ENCODE measurements around the gene PSMB10.
A peak's percentile ranks its signal among the peaks of the same experiment; 100 is the strongest.

The PSMB10 gene

DNA sequence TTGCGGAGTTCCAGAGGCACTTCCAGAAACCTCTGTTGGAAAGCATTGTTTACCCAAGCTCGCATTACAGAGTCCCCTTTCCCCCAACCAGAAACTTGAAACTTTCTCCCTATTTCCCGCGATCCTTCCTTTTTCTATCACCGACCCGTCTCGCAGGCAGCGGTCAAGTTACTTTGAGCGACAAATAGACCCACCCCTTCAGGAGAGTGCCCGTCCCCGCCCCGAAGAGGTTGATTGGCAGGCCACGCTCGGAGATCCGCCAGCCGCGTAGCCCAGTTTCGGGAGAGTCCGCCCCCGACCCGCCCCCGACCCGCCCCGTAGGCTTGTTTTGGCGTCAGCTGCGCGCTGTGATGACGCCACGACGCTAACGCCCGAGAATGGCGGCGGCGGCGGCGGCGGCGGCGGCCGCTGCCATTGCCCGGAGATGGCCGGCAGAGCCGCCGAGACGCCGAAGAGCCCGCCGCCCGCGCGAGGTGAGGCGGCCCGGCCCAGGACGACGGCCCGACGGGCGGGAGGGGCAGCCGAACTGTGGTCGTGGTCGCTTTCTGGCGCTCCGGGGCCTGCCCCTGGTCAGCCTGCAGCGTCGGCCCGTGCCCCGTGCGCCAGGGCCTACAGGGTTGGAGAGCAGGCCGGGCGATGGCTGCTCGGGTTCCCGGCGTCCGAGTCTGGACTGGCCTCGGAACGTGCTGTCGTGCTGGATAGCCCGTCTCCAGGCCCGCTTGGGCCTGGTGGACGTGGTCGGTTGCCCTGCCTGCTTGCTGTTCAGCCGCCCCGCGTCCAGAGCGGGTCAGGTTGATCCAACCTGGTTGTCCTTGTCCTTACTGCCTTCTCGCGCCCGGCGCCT is 43.5 kb downstream of the PSMB10 start, which contains the start of gene PSKH1 (continued):
- TF ChIP-seq, protein P1, sequence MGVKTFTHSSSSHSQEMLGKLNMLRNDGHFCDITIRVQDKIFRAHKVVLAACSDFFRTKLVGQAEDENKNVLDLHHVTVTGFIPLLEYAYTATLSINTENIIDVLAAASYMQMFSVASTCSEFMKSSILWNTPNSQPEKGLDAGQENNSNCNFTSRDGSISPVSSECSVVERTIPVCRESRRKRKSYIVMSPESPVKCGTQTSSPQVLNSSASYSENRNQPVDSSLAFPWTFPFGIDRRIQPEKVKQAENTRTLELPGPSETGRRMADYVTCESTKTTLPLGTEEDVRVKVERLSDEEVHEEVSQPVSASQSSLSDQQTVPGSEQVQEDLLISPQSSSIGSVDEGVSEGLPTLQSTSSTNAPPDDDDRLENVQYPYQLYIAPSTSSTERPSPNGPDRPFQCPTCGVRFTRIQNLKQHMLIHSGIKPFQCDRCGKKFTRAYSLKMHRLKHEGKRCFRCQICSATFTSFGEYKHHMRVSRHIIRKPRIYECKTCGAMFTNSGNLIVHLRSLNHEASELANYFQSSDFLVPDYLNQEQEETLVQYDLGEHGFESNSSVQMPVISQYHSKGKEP (tag by site-specific recombination; IDR thresholded peaks at IDR 0.05) = 0 out of 2 replicates have a peak, but pooled peaks have one; percentile 32
- TF ChIP-seq ZNF776 (tag by site-specific recombination; IDR thresholded peaks at IDR 0.05; ENCODE audit: borderline replicate concordance) = no peak
- TF ChIP-seq ZNF747 (tag by site-specific recombination; IDR thresholded peaks at IDR 0.05) = no peak
- no peak for TF ChIP-seq ZNF670 (tag by site-specific recombination; IDR thresholded peaks at IDR 0.05; ENCODE audit: low read depth)
- no peak for TF ChIP-seq ZNF184 (tag by site-specific recombination; IDR thresholded peaks at IDR 0.05)
- TF ChIP-seq, protein P2, sequence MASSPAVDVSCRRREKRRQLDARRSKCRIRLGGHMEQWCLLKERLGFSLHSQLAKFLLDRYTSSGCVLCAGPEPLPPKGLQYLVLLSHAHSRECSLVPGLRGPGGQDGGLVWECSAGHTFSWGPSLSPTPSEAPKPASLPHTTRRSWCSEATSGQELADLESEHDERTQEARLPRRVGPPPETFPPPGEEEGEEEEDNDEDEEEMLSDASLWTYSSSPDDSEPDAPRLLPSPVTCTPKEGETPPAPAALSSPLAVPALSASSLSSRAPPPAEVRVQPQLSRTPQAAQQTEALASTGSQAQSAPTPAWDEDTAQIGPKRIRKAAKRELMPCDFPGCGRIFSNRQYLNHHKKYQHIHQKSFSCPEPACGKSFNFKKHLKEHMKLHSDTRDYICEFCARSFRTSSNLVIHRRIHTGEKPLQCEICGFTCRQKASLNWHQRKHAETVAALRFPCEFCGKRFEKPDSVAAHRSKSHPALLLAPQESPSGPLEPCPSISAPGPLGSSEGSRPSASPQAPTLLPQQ (tag by site-specific recombination; IDR thresholded peaks at IDR 0.05) = no peak
- no peak for TF ChIP-seq ZNF350 (tag by site-specific recombination; IDR thresholded peaks at IDR 0.05)
- TF ChIP-seq, protein P3, sequence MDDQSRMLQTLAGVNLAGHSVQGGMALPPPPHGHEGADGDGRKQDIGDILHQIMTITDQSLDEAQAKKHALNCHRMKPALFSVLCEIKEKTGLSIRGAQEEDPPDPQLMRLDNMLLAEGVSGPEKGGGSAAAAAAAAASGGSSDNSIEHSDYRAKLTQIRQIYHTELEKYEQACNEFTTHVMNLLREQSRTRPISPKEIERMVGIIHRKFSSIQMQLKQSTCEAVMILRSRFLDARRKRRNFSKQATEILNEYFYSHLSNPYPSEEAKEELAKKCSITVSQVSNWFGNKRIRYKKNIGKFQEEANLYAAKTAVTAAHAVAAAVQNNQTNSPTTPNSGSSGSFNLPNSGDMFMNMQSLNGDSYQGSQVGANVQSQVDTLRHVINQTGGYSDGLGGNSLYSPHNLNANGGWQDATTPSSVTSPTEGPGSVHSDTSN (CRISPR knock-in tag; IDR thresholded peaks at IDR 0.05) = peak; percentile 78; the same call in 1 of the 2 replicates
- no peak for TF ChIP-seq ZNF2 (tag by site-specific recombination; IDR thresholded peaks at IDR 0.05)
- no peak for TF ChIP-seq ZNF658 (tag by site-specific recombination; IDR thresholded peaks at IDR 0.05)
- TF ChIP-seq FEZF1 (tag by site-specific recombination; IDR thresholded peaks at IDR 0.05) = no peak
- TF ChIP-seq ZNF391 (tag by site-specific recombination; IDR thresholded peaks at IDR 0.05; ENCODE audit: borderline replicate concordance, low read depth) = no peak
- no peak for TF ChIP-seq ZNF132 (tag by site-specific recombination; IDR thresholded peaks at IDR 0.05; ENCODE audit: borderline replicate concordance)
- TF ChIP-seq ZNF138 (tag by site-specific recombination; IDR thresholded peaks at IDR 0.05; ENCODE audit: borderline replicate concordance) = no peak
- TF ChIP-seq ZNF19 (tag by site-specific recombination; IDR thresholded peaks at IDR 0.05; ENCODE audit: low read depth) = no peak
- TF ChIP-seq ZBTB48 (tag by site-specific recombination; IDR thresholded peaks at IDR 0.05) = no peak
- TF ChIP-seq, protein P4, sequence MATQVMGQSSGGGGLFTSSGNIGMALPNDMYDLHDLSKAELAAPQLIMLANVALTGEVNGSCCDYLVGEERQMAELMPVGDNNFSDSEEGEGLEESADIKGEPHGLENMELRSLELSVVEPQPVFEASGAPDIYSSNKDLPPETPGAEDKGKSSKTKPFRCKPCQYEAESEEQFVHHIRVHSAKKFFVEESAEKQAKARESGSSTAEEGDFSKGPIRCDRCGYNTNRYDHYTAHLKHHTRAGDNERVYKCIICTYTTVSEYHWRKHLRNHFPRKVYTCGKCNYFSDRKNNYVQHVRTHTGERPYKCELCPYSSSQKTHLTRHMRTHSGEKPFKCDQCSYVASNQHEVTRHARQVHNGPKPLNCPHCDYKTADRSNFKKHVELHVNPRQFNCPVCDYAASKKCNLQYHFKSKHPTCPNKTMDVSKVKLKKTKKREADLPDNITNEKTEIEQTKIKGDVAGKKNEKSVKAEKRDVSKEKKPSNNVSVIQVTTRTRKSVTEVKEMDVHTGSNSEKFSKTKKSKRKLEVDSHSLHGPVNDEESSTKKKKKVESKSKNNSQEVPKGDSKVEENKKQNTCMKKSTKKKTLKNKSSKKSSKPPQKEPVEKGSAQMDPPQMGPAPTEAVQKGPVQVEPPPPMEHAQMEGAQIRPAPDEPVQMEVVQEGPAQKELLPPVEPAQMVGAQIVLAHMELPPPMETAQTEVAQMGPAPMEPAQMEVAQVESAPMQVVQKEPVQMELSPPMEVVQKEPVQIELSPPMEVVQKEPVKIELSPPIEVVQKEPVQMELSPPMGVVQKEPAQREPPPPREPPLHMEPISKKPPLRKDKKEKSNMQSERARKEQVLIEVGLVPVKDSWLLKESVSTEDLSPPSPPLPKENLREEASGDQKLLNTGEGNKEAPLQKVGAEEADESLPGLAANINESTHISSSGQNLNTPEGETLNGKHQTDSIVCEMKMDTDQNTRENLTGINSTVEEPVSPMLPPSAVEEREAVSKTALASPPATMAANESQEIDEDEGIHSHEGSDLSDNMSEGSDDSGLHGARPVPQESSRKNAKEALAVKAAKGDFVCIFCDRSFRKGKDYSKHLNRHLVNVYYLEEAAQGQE (tag by site-specific recombination; IDR thresholded peaks at IDR 0.05) = peak; percentile 39
- peak; percentile 95 for TF ChIP-seq SP2 (tag by site-specific recombination; IDR thresholded peaks at IDR 0.05)
- TF ChIP-seq ZNF239 (tag by site-specific recombination; IDR thresholded peaks at IDR 0.05) = no peak
- TF ChIP-seq, protein P5, sequence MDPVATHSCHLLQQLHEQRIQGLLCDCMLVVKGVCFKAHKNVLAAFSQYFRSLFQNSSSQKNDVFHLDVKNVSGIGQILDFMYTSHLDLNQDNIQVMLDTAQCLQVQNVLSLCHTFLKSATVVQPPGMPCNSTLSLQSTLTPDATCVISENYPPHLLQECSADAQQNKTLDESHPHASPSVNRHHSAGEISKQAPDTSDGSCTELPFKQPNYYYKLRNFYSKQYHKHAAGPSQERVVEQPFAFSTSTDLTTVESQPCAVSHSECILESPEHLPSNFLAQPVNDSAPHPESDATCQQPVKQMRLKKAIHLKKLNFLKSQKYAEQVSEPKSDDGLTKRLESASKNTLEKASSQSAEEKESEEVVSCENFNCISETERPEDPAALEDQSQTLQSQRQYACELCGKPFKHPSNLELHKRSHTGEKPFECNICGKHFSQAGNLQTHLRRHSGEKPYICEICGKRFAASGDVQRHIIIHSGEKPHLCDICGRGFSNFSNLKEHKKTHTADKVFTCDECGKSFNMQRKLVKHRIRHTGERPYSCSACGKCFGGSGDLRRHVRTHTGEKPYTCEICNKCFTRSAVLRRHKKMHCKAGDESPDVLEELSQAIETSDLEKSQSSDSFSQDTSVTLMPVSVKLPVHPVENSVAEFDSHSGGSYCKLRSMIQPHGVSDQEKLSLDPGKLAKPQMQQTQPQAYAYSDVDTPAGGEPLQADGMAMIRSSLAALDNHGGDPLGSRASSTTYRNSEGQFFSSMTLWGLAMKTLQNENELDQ (tag by site-specific recombination; IDR thresholded peaks at IDR 0.05; ENCODE audit: low read depth) = no peak
- no peak for TF ChIP-seq ZNF558 (tag by site-specific recombination; IDR thresholded peaks at IDR 0.05)
- no peak for TF ChIP-seq BCL11A (tag by site-specific recombination; IDR thresholded peaks at IDR 0.05; ENCODE audit: low read depth)
- TF ChIP-seq, protein P6, sequence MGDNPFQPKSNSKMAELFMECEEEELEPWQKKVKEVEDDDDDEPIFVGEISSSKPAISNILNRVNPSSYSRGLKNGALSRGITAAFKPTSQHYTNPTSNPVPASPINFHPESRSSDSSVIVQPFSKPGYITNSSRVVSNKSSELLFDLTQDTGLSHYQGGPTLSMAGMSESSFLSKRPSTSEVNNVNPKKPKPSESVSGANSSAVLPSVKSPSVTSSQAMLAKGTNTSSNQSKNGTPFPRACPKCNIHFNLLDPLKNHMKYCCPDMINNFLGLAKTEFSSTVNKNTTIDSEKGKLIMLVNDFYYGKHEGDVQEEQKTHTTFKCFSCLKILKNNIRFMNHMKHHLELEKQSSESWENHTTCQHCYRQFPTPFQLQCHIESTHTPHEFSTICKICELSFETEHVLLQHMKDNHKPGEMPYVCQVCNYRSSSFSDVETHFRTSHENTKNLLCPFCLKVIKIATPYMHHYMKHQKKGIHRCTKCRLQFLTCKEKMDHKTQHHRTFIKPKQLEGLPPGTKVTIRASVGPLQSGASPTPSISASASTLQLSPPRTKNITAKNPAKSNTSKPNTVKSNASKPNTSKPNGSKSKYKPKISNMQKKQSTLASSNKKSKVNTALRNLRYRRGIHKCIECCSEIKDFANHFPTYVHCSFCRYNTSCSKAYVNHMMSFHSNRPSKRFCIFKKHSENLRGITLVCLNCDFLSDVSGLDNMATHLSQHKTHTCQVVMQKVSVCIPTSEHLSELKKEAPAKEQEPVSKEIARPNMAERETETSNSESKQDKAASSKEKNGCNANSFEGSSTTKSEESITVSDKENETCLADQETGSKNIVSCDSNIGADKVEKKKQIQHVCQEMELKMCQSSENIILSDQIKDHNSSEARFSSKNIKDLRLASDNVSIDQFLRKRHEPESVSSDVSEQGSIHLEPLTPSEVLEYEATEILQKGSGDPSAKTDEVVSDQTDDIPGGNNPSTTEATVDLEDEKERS (tag by site-specific recombination; IDR thresholded peaks at IDR 0.05) = no peak
- no peak for TF ChIP-seq ZNF530 (tag by site-specific recombination; IDR thresholded peaks at IDR 0.05; ENCODE audit: low read depth)
- TF ChIP-seq ZNF660 (tag by site-specific recombination; IDR thresholded peaks at IDR 0.05) = peak; percentile 65
